ENCODE results near the gene PRKACG.
A peak's percentile ranks its signal among the peaks of the same experiment; 100 is the strongest.

GRCh38 chr9:68981789-68982188 lies 32.1 kb downstream of the PRKACG start:
- peak; percentile 32; the same call in 1 of the 2 replicates for TF ChIP-seq POLR2AphosphoS5 (IDR thresholded peaks at IDR 0.05; ENCODE audit: borderline replicate concordance, low read depth, low read length)
- TF ChIP-seq EZH2 (IDR thresholded peaks at IDR 0.05), result no peak
- TF ChIP-seq FOXP2 (optimal IDR thresholded peaks at IDR 0.05; ENCODE audit: control extremely low read depth, extremely low read length, insufficient read depth), result no peak

All from SK-N-MC (cell line).